ENCODE data around the gene VSIG10L2. TPM values are rescaled to one million over a fixed set of nuclear protein-coding genes. Genes with fewer than 3 reads are reported as not detected.

The VSIG10L2 gene
- polyA plus RNA-seq, 4 donors = 0.01 TPM; not detected in 3

- DNase-seq (ENCODE audit: low read depth in 4 of 4, low spot score in 3 of 4) = no peak
Observed at GRCh38 chr11:125926682-125927081, 19.2 kb upstream of the VSIG10L2 start.

DNA sequence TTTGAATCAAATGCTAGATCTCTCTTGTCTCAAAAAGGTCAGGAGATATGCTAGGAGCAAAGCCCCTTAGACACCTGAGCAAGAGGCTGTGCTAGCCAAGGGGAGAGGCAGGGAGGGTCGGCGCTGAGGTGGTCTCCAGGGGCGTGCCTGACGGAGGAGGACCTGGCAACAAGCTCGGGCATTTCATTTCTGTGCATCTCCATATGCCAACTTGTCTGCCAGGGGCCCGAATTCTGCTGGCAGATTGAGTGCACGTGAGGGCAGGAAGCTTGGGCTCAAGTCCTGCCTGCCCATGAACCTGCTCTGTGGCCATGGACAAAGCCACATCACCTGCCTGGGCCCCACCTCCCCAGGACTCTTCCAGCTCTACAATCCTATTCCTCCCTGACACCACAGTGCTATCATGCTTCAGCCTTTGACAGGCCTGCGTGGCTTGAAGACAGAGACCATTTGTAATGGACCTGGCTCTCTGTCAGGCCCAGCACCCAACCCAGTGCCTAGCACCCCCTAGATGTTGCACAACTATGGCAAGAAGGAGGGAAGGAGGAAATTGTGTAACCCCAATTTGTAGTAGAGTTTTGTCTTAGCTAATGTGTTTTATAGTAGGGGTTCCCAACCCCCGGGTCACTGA, 16.3 kb upstream of the VSIG10L2 start:
- DNase-seq (ENCODE audit: low read depth in 4 of 4, low spot score in 3 of 4) = no peak

- no peak for DNase-seq (ENCODE audit: low read depth in 4 of 4, low spot score in 3 of 4)
Observed at GRCh38 chr11:125930076-125930450, 15.8 kb upstream of the VSIG10L2 start.

DNA sequence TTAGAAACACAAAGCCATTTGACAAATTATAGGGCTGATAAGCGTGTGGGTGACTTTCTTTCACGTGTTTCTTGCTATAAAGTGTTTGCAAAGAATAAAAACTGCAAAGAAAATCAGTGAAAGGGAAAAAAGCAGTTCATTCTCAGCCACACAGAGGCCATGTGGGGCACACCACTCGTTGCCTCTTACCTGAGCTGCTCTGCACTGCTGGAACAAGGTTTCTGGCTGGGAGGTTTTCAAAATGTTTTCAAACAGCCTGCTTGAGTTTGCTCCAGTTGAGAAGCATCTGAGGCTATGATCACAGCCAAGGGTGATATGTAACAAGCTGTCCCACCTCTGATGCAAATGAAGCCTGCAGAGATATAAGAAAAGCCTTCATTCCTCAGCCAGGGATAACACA, 14.7 kb upstream of the VSIG10L2 start:
- no peak for DNase-seq (ENCODE audit: low read depth in 4 of 4, low spot score in 3 of 4)

DNA sequence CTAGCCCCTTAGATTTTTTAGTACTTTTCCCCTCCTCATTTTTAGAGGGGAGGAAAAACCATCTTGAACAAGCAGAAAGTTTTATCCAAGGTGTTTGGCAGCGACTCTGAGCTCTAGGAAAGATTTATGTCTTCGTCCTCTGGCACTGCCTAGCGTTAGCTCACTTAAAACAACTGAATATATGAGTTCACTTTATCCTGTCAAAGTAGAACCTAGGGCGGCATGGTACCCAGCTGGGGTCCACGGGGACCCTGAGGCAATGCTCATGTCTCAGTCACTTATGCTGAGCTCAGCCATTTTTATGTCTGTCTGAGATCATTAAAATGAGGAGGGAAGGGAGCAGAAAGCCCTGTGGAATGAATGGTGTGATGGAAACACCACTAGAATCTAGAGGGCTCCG, 14.2 kb upstream of the VSIG10L2 start:
- no peak for DNase-seq (ENCODE audit: low read depth in 4 of 4, low spot score in 3 of 4)

GRCh38 chr11:125932301-125932700, 13.5 kb upstream of the VSIG10L2 start:
- no peak for DNase-seq (ENCODE audit: low read depth in 4 of 4, low spot score in 3 of 4)

- no peak for DNase-seq (ENCODE audit: low read depth in 4 of 4, low spot score in 3 of 4)
Observed at GRCh38 chr11:125933030-125933813, 12.6 kb upstream of the VSIG10L2 start.

DNA sequence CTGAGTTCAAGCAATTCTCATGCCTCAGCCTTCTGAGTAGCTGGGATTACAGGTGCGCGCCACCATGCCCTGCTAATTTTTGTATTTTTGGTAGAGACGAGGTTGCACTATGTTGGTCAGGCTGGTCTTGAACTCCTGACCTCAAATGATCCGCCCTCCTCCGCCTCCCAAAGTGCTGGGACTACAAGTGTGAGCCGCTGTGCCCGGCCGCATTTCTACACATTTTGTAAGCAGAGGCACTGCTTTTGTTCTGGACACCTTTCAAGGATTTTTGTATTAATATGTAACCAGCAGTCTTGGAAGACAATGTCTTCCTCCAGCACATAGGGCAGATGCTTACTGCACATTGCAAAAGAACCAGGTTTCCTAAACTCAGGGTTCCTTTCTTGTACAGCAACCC, 11.4 kb upstream of the VSIG10L2 start:
- no peak for DNase-seq (ENCODE audit: low read depth in 4 of 4, low spot score in 3 of 4)

- DNase-seq (ENCODE audit: low read depth in 4 of 4, low spot score in 3 of 4) = no peak
Observed at GRCh38 chr11:125935056-125935455, 10.8 kb upstream of the VSIG10L2 start.

DNA sequence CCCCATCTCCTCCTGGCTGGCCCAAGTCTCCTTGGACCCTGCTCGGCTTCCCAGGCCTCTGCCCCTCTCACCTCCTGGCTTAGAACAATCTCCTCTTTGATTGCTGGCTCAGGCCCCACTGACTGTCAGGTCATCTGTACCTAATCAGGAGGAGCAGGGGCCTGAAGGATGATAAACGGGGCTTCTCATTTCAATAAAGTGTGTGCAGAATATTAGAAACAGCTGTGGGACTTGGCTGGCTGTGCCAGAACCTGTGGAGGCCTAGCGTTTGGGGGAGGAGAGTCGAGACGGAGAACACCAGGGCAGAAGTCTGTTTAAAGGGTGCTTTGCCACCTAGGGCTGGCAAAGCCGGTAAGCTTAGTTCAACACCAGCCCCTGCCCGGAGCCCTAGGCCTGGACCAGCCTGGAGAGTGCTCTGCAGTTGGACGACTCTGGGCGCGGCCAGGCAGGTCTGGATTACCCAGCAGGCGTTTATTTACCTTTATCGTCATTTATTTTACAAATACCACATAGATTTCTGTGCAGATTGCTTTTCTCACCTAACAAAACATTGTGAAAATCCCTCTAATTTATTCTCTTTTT, 10.1 kb upstream of the VSIG10L2 start:
- DNase-seq (ENCODE audit: low read depth in 4 of 4, low spot score in 3 of 4) = no peak

DNA sequence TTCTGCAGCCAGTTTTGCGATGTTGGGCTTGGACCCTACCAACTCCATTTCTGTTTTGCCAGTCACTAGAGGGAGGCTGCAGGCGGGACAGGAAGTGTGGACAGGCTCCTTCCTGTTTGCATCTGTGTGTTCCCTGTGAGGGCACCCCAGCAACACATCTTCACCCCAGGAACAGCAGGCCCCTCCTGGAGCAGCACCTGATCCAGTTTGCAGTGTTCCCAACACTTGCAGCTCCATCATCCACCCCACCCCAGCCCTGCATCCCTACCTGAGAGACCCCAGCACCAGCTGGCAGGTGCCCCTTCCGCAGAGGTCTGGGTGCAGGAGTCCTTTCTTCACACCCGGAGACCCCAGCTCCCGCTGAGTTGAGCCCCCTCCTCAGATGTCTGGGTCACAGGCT, 7.4 kb upstream of the VSIG10L2 start:
- no peak for DNase-seq (ENCODE audit: low read depth in 4 of 4, low spot score in 3 of 4)

- DNase-seq (ENCODE audit: low read depth in 4 of 4, low spot score in 3 of 4) = no peak
Observed at GRCh38 chr11:125939081-125939521, 6.7 kb upstream of the VSIG10L2 start.

GRCh38 chr11:125940145-125940544, 5.7 kb upstream of the VSIG10L2 start:
- DNase-seq (ENCODE audit: low read depth in 4 of 4, low spot score in 3 of 4) = no peak

DNA sequence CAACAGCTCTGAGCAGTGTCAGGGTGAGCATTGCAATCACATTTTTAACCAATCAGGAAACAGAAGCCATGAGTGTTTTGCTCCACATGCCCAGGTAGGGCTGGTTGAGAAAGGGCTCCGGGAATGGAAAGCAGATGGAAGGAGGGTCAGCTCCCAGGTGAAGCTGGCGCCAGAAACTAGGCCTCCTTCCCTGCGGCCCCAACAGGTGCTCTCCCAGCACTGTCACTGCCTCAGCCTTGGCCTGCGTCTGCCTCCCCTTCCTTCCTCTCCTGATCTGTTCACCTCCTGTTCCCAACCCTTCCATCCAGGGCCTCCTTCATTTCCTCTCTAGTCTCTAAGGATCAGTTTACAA, 4.6 kb upstream of the VSIG10L2 start:
- DNase-seq (ENCODE audit: low read depth in 4 of 4, low spot score in 3 of 4) = no peak

DNA sequence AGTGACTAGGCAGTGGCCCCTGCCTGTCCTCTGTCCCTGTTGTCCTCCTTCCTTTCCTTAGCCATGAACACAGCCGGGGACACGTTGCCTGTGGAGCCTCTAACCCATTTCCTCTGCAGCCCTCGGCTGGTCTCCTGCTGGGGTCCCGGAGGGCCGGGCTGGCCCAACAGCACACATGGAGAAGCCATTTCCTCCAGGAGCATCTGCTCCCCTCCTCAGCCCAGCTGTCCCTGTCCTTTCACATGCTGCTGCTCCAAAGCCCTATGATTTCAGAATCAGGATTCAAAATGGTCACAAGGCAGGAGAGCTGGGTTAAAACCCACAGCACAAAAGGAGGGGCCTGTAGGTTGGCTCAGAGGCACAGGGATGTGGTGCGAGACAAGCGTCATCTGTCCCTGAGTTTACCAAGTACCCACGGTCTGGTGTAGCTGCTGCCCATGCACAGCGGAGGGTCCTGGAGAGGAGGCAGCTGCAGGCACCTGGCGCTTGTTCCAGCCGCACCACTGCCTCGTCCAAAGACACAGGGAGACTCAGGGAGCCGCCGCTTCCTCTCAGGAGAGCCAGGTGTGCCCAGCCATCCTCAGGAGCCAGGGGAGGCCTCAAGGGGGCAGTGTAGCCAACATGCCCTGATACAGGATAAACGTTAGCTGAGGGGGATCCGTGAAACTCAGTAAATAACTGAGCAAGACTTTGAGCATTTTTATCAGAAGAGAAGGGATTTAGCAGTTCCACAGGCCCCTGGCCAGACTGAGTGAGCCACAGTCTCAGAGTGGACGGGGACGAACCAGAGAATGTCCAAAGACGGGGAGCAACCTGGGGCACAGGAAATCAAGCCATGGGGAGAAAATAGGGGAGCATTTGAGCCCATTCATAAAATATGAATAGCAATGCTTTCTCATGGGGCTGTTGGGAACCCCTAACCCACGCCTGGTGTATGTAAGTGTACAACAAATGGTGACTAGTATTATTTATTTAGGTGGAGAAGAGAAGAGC, 3.9 kb upstream of the VSIG10L2 start:
- peak in 2 of 4 donors; percentile 22 to 37 for DNase-seq (ENCODE audit: low read depth in 4 of 4, low spot score in 3 of 4)

GRCh38 chr11:125942771-125943428, 2.9 kb upstream of the VSIG10L2 start:
- DNase-seq (ENCODE audit: low read depth in 4 of 4, low spot score in 3 of 4) = no peak

GRCh38 chr11:125943661-125944349, 2.0 kb upstream of the VSIG10L2 start:
- DNase-seq (ENCODE audit: low read depth in 4 of 4, low spot score in 3 of 4) = no peak

DNA sequence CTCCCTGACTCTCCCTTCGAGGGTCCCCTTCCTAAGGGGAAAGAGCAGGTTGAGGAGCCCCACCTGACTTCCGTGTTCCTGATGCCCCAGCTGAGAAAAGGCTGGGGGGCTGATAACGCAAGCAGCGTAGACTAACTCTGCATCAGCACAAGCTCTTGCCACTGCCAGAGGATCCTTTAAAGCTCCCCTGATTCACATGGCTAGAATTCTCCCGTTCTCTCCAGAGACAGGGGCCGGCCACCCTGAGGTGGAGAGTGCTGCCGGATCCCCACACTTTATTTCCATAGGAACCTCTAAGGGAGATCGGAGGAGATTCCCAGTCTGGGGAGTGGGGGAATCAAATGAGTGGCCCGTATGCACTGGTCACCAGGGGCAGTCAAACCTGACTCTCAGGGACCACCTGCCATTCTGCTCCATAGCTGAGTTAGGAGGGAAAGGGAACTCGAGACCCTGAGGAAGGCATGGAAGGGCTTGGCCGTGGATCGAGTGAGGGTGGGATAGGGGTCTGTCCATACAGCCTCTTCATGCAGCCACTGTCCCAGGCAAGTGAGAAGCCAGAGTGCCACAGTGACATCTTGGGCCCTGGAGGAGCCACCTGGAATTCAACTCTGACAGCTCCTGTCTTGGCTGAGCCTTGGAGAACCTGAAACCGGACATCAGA, 1.4 kb upstream of the VSIG10L2 start:
- DNase-seq (ENCODE audit: low read depth in 4 of 4, low spot score in 3 of 4) = no peak
